H1 (cell line): Measurements from ENCODE around the gene SRCIN1. TPM values are rescaled to one million over a fixed set of nuclear protein-coding genes. Genes with fewer than 3 reads are reported as not detected.

Source experiments
- BRCA1 ChIP-seq: IDR thresholded peaks from 2 replicates; pipeline ENCODE4 v1.6.1; 2012; ENCODE audit warnings: low read depth, low read length, improper control_type of control experiment
- CREB1 ChIP-seq: IDR thresholded peaks from 2 replicates; pipeline ENCODE4 v1.6.1; 2012; ENCODE audit warnings: inconsistent platforms
- KDM4A ChIP-seq: IDR thresholded peaks from one replicate; pipeline ENCODE4 v1.7.1; 2012; ENCODE audit warnings: low read depth, mild to moderate bottlenecking, moderate library complexity, low read length, inconsistent platforms; ENCODE audit not compliant: severe bottlenecking
- NANOG ChIP-seq: IDR thresholded peaks from 2 replicates; pipeline ENCODE4 v1.6.1; 2011; ENCODE audit warnings: low read length, low read depth, mild to moderate bottlenecking, inconsistent platforms; ENCODE audit not compliant: insufficient read depth, poor library complexity, severe bottlenecking
- RAD21 ChIP-seq, 2 experiments: IDR thresholded peaks in 1 of 2; conservative IDR thresholded peaks in 1 of 2; 2 replicates each; pipeline ENCODE4 v1.6.1; 2011; ENCODE audit warnings: low read depth in 2 of 2, low read length in 2 of 2, improper control_type of control experiment in 1 of 2, inconsistent platforms in 1 of 2, mild to moderate bottlenecking in 1 of 2, moderate library complexity in 1 of 2
- TCF12 ChIP-seq: IDR thresholded peaks from 2 replicates; pipeline ENCODE4 v1.6.1; 2011; ENCODE audit warnings: low read depth, mild to moderate bottlenecking, low read length
- YY1 ChIP-seq: IDR thresholded peaks from 2 replicates; pipeline ENCODE4 v1.6.1; 2011; ENCODE audit warnings: low read depth, mild to moderate bottlenecking, low read length
- polyA plus RNA-seq, 7 experiments: library from polyadenylated mRNA; depleted of rRNA in 3 of 7; stranded (reverse) in 5 of 7; unstranded in 2 of 7; fragments of >200 nt in 5 of 7; fragments of 200-250 nt in 2 of 7; gene quantifications; 1 replicate in 5 of 7; 2 replicates in 1 of 7; 4 replicates in 1 of 7; pipeline versions ENCODE4 v1.2.1 to v1.2.3, GENCODE V29; 2011 to 2013; ENCODE audit warnings: missing spikeins in 2 of 7, mixed read lengths in 2 of 7
- total RNA-seq: library from RNA; stranded (reverse); fragmentation: NEBNext Ultra II Directional; extraction: Animal tissue kit (Norgen Biotek cat#: 25700); gene quantifications from 2 replicates; pipeline ENCODE4 v1.2.1, GENCODE V29; 2021

Gene SRCIN1
- total and polyA plus RNA-seq, 2 of the 8 experiments (the other 6 are each of a cell fraction or from before 2014, with no cell fraction given): 2.8 to 3.8 TPM

- TF ChIP-seq BRCA1: no peak
- 0 out of 2 replicates have a peak, but pooled peaks have one; percentile 54 for TF ChIP-seq TCF12
- TF ChIP-seq YY1: 0 out of 2 replicates have a peak, but pooled peaks have one; percentile 7
- TF ChIP-seq KDM4A: peak; percentile 53
- TF ChIP-seq CREB1: peak; percentile 77
- TF ChIP-seq NANOG: peak; percentile 8
- peak; percentile 75 to 85 for TF ChIP-seq RAD21 (IDR thresholded peaks at IDR 0.05 in 1 of 2, conservative IDR thresholded peaks at IDR 0.05 in 1 of 2; ENCODE audit: low read depth in 2 of 2, low read length in 2 of 2)
- TF ChIP-seq, all 59 proteins: peak for 19
These were observed 47.7 kb downstream of the SRCIN1 start (continued) for GRCh38 chr17:38557836-38558727.
